ENCODE measurements around the gene PPL.
"Not testable (repeated sequence)": the region's sequence is repeated elsewhere in the genome, so short reads cannot be mapped to it uniquely, and the experiment has no call there.

Gene PPL

DNA sequence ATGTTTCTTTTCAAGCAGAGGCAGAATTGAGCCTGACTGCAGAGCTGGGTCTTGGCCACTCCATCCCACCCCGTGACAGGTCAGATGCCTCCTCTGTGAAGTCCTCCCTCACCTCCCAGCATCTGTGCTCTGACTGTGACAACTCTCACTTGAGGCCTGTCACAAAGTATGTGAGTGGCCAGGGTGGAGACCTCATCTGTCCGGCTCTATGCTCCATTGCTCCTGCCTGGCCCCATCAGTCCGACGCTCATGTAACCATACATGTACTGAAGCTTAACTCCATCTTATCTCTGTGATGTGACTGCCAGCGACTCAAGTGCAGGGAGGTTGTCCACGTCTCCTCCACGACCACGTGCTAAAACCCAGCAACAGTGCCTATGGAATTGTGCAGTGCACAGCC, 3.5 kb downstream of the PPL start:
- no peak for DNase-seq

DNA sequence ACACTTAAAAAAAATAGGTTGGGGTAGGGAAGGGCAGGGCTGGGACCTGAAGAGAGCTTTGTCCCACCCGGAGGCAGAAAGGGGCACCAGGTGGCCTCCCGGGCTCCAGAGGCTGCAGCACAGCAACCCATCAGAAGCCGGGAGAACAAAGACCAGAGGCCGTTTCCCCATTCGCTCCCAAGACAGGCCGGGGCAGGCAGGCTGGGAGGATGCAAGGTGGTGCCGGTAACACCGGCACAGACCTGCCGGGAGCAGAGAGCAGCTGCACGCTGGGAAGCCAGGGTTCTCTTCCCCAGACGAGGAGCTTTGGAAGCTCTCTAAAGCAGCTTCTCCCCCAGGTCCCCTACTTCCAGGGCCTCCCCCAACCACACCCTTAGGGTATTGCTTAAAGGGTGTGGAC, 5.6 kb downstream of the PPL start:
- DNase-seq: no peak

DNA sequence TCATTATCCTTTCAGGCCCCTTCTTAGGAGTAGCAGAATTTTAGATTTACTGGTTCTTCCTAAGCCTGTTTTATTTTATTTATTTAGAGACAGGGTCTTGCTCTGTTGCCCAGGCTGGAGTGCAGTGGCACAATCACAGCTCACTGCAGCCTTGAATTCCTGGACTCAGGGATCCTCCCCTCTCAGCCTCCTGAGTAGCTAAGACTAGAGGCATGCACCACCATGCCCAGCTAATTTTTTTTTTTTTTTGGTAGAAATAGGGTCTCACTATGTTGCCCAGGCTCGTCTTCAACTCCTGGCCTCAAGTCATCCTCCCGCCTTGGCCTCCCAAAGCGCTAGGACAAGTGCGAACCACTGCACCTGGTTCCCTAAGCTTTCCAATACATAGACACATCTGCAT, 7.3 kb downstream of the PPL start:
- not testable (repeated sequence) for DNase-seq

DNA sequence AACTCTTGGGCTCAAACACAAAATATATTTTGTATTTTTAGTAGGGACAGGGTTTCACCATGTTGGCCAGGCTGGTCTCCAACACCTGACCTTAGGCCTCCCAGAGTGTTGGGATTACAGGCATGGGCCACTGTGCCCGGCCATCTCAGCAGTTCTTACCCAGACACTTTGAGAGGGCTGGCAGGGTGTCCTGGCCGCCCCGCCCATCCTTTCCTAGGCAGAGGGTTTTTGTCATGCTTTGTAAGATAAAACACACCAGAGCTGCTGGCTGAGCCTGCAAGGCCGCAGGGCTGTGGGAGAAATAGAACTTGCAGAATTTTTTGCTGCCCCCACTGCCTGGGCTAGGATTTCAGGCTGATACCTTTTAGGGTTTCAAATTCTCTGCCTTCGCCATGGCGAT, 8.7 kb downstream of the PPL start:
- DNase-seq: no peak

DNA sequence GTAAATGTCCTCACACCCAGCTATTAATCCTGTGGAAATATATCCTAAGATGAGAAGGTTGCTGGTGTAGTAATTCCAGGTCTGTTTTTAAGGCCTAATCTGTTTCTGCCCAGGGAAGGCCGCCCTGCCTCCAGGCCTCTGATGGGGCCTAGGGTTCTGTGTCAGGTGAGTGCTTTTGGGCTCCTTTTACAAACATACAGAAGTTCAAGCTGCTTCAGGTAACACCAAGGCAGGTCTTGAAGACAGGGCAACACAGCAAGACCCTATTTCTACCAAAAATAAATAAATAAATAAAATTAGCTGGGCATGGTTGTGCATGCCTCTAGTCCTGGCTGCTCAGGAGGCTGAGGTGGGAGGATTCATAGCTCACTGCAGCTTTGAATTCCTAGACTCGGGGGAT, 9.3 kb downstream of the PPL start:
- DNase-seq: no peak

DNA sequence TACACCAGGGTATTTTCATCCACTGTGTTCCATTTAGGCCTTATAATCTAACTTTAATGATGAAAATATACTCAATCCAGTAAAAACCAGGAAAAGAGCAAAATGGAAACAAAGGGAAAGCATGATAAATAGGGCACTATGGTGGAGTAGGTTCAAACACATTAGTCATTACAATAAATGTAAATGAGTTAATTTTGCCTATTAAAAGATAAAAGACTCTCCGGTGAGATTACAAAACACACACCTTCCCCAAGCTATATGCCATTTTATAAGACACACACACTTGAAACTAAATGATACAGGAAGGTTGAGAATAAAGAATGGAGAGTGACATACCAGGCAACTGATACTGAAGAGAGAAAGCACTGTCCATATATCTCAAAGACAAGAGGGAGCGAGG, 10.0 kb downstream of the PPL start:
- no peak for DNase-seq

DNA sequence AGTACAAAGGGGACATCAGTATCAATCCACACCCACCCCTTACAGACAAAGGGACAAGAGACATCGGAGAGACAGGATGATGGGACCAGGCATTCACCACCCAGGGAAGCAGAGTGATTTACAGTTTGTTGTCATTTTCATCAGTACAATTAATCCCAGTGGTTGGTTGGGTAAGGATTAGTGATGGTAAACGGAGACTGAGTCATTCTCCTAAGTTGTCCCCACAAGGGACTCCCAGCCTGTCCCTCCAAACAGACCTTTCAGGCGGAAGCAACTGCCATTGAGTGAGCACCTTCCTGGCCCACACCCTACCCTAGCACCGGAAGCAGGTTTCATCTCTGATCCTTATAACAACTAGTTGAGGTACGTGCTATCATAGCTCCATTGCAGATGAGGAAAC, 11.2 kb downstream of the PPL start:
- DNase-seq: no peak

DNA sequence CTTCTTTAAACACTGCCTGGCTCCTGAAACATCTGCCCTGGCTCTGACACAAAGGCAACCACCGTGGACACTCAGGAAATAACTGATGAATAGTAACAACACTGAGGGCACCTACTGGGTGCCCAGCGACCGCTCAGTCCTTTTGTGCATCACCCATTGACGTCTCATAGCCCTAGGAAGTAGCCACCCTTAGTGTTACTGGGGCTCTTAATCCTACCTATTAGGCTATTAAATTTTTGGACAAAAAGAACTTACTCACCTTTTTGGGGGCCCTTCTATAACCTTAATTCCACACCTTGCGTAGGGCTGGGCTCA, 11.7 kb downstream of the PPL start:
- DNase-seq: no peak

DNA sequence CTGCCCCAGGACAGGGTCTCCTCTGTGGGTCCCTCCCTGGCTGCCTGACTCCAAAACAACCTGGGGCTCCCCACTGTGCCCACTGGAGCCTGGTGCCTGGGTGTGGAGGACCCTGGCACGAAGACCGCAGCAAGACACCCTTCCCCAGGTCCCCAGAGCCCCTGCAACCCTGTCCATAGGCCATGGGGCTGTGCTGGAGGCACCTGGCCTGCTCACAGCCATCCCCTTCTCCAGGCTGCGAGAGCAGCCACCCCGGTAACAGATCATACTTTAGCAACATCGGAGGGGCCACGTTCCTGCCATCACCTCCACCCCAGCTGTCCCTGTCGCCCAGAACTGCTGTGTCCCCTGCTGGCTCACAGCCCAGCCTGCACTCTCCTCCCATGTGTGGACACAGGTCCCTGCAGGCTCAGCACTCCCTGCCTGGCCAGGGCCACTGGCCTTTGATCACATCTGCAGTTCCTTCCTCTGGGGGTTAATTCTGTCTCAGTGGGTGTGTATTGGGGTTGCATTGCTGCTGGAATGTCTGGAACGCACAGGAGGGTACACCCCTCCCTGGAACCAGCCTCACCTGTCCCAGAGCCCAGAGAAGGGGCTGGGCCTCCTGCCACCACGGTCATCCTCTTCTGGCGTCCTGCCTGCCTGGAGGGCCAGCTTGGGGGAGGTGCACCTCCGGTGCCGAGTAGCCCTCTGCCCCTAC, 12.2 kb downstream of the PPL start:
- DNase-seq: no peak

DNA sequence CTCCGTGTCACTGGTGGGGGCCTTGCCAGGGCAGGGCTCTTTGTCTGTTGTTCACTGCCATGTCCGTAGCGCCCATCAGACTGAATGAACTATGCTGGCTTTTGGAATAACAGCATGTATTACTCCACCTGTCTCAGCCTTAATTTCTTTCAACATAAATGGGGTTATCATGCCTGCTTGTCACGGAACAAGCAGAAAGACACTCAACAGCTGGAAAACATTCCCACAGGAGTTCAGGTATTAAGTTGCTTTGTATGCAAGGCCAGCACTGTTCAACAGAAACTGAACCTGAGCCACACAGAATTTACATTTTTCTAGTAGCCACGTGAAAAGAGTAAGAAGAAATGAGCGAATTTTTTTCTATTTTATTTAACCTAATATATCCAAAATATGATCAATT, 13.1 kb downstream of the PPL start:
- no peak for DNase-seq

DNA sequence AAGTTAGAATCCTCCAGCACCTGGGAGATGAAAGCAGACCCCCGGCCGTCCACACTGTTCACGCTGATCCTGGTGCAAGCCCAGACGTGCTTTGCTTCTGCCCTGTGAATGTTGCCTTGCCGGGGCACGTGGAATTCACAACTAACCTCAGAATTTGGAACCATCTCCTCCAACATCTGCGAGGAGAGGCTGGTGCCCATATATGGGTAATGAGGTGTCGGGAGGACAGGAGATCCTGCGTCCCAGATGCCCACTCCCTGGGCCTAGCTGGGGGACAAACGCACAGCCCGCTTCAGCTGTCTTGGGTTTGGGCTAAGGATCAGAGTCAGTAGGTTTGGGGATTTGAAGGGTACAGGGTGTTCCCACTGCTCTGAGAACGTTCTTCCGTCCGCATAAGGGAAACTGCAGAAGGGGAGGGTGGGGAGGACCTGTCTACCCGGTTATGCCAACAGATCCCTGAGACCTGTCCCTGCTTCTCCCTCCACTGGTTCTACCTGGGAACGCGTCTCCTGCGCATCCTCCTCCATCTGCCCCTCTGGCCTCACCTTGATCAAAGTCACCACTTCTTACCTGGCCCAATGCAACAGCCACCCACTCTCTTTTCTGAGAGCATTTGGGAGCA, 14.1 kb downstream of the PPL start:
- DNase-seq: no peak

DNA sequence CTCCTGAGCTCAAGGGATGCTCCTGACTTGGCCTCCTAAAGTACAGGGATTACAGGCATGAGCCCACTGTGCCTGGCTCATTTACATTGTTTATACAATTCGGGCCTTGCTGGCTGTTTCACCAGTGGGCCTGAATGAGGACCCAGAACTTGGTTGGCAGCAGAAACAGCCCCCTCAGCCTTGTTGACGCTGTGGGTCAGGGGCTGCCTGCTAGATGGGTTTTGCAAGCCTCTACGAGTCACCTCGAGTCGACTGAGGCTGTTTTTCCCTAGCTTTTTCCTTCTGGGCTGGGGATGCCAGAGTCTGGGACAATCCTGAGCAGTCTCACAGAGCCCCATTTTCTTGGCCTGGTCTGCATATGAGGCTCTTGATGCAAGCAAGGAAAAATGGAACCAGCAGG, 16.1 kb downstream of the PPL start:
- no peak for DNase-seq

DNA sequence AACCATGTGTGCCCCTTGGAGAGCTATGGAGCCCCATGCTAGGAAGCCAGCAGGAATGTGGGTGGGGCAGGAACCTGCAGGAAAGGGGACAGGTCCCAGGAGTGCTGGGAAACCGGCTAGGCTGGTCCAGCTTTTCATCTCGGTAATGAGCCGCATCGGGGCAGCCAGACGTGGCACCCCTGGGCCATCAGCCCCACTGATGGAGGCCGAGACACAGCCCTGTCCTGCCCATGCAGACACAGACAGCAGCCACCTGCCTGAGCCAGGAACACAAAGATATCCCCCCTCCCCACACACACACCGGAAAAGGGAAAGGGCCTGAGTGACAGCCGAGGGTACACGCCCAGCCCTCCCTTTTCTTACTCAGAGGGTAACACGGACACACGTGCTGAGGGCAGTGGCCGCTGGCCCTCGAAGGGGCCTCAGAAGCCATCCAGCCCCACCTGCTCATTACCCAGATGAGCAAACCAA, 18.1 kb downstream of the PPL start:
- peak; percentile 85 for DNase-seq

DNA sequence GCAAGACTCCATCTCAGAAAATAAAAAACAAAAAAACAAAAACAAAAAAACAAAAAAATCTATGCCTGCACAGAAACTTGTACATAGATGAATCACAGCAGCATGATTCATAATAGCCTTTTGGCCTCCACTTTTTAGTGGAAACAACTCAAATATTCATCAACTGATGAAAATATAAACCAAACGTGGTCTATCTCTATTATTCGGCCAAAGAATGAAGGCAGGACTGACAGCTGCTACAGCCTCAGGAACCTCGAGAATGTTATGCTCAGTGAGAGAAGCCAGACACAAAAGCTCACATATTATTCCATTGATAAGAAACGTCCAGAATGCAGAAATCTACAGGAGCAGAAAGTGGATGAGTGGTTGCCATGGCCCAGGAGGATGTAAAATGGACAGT, 19.8 kb downstream of the PPL start:
- no peak for DNase-seq

DNA sequence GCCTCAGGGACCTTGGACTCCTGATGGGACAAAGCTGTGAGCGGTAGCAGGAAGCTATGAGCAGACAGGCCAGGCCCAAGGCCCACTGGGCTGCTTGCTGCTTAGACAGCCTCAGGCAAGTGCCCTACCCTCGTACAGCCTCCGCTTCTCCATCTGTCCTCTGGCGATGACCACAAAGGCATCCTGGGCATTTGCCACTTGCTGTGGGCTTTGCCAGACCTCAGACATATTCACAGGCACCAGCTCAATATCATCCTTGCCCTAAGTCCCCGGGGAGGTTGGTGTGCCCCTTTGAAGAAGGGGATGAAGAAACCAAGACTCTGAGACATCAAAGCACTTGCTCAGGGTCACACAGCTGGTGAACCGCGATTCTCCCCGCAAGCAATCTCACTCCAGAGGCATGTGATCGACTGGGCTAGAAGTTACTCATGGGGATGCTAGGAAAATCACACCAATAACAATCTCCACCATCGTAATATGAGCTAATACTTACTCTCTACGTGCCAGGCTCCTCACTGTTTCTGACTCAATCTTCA, 21.7 kb downstream of the PPL start:
- DNase-seq: no peak

DNA sequence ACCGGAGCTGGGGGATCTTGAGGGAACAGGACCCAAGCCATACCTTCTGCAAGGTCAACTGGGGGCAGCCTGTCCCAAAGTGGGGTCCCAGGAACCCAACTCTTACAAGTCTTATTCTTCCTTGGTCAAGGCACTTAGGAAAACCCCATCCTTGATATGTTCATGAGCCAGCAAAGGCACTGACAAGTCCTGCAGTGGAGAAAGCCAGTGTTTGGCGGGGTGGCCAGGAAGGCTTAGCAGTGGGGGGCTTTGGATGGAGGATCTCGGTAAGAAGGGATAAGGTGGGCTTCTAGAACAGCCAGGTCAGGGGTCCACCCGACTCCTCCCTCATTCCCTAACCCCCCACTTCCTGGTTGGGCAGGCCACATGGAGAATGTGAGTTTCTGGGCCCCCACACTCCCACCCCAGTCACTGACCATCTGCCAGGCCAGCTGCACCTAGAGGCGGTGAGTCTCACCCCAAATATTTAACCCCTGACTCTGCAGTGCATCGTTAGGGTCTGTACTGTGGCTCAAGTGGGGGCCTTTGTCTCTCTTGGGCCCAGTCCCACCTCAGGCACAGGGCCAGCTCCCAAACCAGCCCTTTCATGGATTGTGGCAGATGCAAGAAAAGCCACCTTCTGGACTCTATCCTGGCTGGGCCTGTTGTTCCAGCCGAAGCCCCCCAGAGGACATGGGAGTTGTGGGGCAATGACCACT, 22.3 kb downstream of the PPL start:
- no peak for DNase-seq

DNA sequence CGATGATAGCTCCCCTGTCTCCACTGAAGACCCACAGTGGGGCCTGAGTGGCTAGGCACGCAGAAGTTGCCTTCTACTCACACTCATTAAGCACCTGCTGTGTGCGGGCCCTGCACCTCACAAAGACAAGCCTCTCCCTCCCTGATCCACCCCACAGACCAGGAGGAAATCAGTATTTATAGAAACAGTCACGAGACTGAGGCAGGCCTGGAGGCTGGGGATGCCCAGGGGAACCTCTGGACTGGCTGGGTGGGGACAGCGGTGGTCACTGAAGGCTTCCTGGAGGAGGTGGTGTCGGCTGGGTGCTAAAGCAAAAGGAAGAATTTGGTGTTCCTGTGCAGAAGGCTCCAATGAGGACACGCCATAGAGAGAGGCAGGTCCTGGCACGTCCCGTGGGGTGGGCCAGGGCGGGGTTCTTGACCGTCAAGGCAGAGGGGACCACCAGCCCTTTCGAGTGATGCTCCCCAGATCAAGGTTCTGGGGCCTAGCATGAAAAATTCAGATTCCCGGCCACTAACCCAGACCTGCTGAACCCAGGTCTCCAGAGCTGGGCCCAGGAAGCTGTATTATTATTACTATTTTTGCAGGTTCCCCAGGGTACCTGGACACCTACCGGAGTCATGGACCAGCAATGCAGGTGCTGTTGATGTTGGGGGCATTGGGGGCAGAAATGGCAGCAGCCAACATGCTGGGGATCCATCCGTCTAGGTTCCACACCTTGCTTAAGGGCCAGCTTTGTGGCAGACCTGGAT, 23.0 kb downstream of the PPL start:
- DNase-seq: no peak

DNA sequence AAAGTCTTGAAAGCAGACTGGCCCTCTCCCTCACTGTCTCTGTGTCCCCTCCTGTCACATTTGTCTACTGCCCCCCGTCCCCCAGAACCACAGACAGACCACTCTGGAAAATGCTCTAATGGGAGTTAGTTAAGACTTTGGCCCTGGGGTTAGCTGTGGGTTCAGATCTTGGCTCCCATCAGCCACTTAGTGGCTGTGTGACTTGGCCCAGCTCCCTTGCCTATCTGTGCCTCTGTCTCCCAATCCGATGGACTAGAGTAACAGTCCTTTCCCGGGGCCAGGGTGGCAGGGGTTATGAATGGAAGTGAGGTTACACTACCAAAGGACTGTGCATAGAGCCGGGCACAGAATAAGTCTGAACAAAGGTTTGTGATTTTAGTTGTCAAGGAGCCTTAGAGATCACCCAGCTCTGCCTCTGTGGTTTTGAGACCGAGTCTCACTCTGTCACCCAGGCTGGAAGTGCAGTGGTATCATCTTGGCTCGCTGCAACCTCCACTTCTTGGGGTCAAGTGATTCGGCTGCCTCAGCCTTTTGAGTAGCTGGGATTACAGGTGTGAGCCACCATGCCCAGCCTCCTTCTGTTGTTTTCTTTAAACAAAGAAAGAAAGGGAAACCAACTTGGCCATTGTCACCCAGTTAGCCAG, 23.7 kb downstream of the PPL start:
- DNase-seq: no peak

DNA sequence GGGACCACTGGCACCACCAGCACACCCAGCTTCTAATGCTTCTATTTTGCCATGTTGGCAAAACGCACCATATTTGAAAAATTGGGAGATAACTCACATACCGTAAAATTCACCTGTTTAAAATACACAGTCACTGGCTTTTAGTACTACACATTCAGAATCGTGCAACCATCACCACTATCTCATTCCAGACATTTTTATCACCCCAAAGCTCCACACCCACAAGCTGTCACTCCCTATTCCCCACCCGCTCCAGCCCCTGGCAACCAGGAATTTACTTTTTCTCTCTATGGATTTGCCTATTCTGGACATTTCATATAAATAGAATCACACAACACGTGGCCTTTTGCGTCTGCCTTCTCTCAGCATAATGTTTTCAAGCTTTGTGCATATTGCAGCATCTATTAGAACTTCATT, 25.0 kb downstream of the PPL start:
- DNase-seq: no peak

DNA sequence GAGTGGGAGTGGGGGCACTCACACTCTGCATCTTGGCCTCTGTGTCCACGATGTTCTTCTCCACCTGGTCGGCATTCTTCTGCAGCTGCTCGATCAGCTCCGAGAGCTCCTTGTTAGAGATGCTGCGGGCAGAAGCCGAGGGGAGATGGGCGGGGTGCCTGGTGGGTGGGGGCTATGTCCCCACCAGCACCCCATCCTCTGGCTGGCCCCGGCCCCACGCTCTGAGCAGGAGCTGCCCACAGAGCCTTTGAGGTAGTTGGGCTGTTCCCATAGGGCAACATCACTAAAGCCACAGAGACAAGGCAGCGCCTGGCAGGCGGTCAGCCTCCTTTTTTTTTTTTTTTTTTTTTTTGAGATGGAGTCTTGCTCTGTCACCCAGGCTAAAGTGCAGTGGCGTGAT, 26.1 kb downstream of the PPL start:
- DNase-seq: no peak

DNA sequence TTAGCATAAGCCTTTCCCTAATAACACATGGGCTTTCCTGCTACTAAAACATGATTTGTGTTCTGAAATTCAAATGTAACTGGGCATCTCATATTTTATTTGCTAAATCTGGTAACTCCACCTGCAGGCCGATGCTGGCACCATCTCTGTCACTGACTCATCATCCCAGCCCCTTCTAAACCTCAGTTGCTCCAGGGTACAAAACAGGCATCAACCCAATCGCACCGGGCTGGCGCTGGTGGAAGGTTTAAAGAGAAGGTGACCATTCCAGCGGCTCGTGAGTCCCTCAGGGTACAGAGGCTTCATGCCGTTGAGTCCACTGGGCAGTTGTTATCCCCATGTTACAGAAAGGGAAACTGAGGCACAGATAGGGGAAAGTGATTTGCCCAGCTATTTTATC, 27.1 kb downstream of the PPL start:
- DNase-seq: no peak

DNA sequence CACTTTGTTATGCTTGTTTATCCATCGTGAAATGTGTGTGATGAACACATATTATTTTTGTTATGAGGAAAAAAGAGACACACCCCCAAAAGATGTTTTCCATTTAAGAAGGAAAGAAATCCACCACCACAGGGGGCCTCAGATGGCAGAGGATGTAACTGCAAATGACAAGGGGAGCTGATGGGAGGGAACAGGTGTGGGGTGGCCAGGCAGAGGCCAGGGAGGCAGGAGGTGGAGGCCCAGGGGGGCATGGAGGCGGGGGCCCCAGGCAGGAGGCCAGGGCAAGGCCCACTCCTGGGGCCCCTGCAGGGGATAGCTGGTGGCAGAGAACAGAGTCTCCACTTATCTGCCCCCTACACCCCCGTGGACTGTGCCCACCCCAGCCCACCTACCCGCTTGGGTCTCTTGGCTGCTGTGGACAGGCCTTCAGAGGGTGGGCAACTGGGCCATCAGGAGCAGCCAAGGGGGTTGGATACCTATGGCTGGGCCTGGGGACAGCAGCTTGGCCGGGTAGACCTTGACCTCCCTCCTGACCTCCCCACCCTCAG, 28.0 kb downstream of the PPL start:
- DNase-seq: no peak
